ENCODE data around the gene DAPK3.
A peak's percentile ranks its signal among the peaks of the same experiment; 100 is the strongest.

The DAPK3 gene

GRCh38 chr19:3970808-3971598 lies at the start of gene DAPK3 (continued):
- no peak for TF ChIP-seq ZNF548 (tag by site-specific recombination; IDR thresholded peaks at IDR 0.05)
- TF ChIP-seq, protein P1, sequence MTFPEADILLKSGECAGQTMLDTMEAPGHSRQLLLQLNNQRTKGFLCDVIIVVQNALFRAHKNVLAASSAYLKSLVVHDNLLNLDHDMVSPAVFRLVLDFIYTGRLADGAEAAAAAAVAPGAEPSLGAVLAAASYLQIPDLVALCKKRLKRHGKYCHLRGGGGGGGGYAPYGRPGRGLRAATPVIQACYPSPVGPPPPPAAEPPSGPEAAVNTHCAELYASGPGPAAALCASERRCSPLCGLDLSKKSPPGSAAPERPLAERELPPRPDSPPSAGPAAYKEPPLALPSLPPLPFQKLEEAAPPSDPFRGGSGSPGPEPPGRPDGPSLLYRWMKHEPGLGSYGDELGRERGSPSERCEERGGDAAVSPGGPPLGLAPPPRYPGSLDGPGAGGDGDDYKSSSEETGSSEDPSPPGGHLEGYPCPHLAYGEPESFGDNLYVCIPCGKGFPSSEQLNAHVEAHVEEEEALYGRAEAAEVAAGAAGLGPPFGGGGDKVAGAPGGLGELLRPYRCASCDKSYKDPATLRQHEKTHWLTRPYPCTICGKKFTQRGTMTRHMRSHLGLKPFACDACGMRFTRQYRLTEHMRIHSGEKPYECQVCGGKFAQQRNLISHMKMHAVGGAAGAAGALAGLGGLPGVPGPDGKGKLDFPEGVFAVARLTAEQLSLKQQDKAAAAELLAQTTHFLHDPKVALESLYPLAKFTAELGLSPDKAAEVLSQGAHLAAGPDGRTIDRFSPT (tag by site-specific recombination; IDR thresholded peaks at IDR 0.05), result peak; percentile 34; the same call in 1 of the 2 replicates
- TF ChIP-seq ZNF132 (tag by site-specific recombination; IDR thresholded peaks at IDR 0.05; ENCODE audit: borderline replicate concordance), result no peak
- TF ChIP-seq ZNF292 (tag by site-specific recombination; IDR thresholded peaks at IDR 0.05; ENCODE audit: borderline replicate concordance, low read depth), result no peak
- no peak for TF ChIP-seq ZNF169 (tag by site-specific recombination; IDR thresholded peaks at IDR 0.05)
- no peak for TF ChIP-seq ZNF223 (tag by site-specific recombination; IDR thresholded peaks at IDR 0.05)
- no peak for TF ChIP-seq ZNF221 (tag by site-specific recombination; IDR thresholded peaks at IDR 0.05; ENCODE audit: borderline replicate concordance)
- TF ChIP-seq YY2 (tag by site-specific recombination; IDR thresholded peaks at IDR 0.05), result no peak
- no peak for TF ChIP-seq ZNF112 (tag by site-specific recombination; IDR thresholded peaks at IDR 0.05)
- no peak for TF ChIP-seq GLIS2 (tag by site-specific recombination; IDR thresholded peaks at IDR 0.05)
- TF ChIP-seq KLF16 (tag by site-specific recombination; IDR thresholded peaks at IDR 0.05), result peak; percentile 68; the same call in 1 of the 2 replicates
- no peak for TF ChIP-seq ZNF202 (tag by site-specific recombination; IDR thresholded peaks at IDR 0.05; ENCODE audit: borderline replicate concordance)
- TF ChIP-seq ZNF311 (tag by site-specific recombination; IDR thresholded peaks at IDR 0.05; ENCODE audit: borderline replicate concordance), result no peak
- TF ChIP-seq ZNF530 (tag by site-specific recombination; IDR thresholded peaks at IDR 0.05; ENCODE audit: low read depth), result no peak
- peak; percentile 80 for TF ChIP-seq ZXDB (tag by site-specific recombination; IDR thresholded peaks at IDR 0.05)
- TF ChIP-seq REPIN1 (tag by site-specific recombination; IDR thresholded peaks at IDR 0.05; ENCODE audit: low read depth), result no peak; the same call in 1 of the 2 replicates
- TF ChIP-seq ZBTB21 (tag by site-specific recombination; IDR thresholded peaks at IDR 0.05), result no peak
- TF ChIP-seq GLIS1 (tag by site-specific recombination; IDR thresholded peaks at IDR 0.05), result peak; percentile 59; the same call in 1 of the 2 replicates
- TF ChIP-seq ZNF707 (tag by site-specific recombination; IDR thresholded peaks at IDR 0.05), result no peak
- no peak for TF ChIP-seq ZNF629 (tag by site-specific recombination; IDR thresholded peaks at IDR 0.05)
- no peak for TF ChIP-seq ZNF645 (tag by site-specific recombination; IDR thresholded peaks at IDR 0.05)
- peak; percentile 90 for TF ChIP-seq SCRT2 (tag by site-specific recombination; IDR thresholded peaks at IDR 0.05)
- no peak for TF ChIP-seq ZNF621 (tag by site-specific recombination; IDR thresholded peaks at IDR 0.05)
- peak; percentile 90; the same call in 1 of the 2 replicates for TF ChIP-seq SCRT1 (tag by site-specific recombination; IDR thresholded peaks at IDR 0.05; ENCODE audit: borderline replicate concordance)
- no peak for TF ChIP-seq ZNF16 (tag by site-specific recombination; IDR thresholded peaks at IDR 0.05; ENCODE audit: low read depth)
- TF ChIP-seq ZNF701 (tag by site-specific recombination; IDR thresholded peaks at IDR 0.05), result no peak
- TF ChIP-seq ZNF10 (tag by site-specific recombination; IDR thresholded peaks at IDR 0.05), result no peak
- TF ChIP-seq, protein P2, sequence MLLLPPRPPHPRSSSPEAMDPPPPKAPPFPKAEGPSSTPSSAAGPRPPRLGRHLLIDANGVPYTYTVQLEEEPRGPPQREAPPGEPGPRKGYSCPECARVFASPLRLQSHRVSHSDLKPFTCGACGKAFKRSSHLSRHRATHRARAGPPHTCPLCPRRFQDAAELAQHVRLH (tag by site-specific recombination; IDR thresholded peaks at IDR 0.05), result no peak
- no peak for TF ChIP-seq ZNF354C (tag by site-specific recombination; IDR thresholded peaks at IDR 0.05; ENCODE audit: borderline replicate concordance, low read depth)
- no peak for TF ChIP-seq ZNF266 (tag by site-specific recombination; IDR thresholded peaks at IDR 0.05; ENCODE audit: low read depth)
- TF ChIP-seq ZBTB10 (tag by site-specific recombination; IDR thresholded peaks at IDR 0.05), result no peak
- no peak for TF ChIP-seq ZNF473 (tag by site-specific recombination; IDR thresholded peaks at IDR 0.05)
